AG04450 (cell line): Measurements from ENCODE around the gene FUOM. TPM values are rescaled to one million over a fixed set of nuclear protein-coding genes. Genes with fewer than 3 reads are reported as not detected.
A peak's percentile ranks its signal among the peaks of the same experiment; 100 is the strongest.

Source experiments
- CTCF ChIA-PET: fragments of 300-600, 350-600 bp; formaldehyde crosslinking; extraction: SDS; loops from one replicate; lab custom pipeline; 2022; ENCODE audit warnings: antibody characterized with exemption, inconsistent platforms; lab: Charles Lee
- POLR2A ChIA-PET: fragments of 350-600 bp; formaldehyde crosslinking; extraction: SDS; loops from one replicate; lab custom pipeline; 2021; ENCODE audit warnings: antibody characterized with exemption, inconsistent platforms; lab: Yijun Ruan, JAX
- DNase-seq: peaks from one replicate; pipeline ENCODE4 v3.0.0-alpha.2; 2011; ENCODE audit warnings: low read depth, low spot score
- H3K27ac ChIP-seq: one replicate; pipeline ENCODE4 v1.5.1; 2012; ENCODE audit warnings: low read depth, low read length, control low read depth
- H3K27me3 ChIP-seq: one replicate; pipeline ENCODE4 v1.6.0; 2012; ENCODE audit warnings: low read length; ENCODE audit not compliant: control insufficient read depth, insufficient read depth
- H3K4me3 ChIP-seq: 2 replicates; pipeline ENCODE4 v1.5.1; 2011; ENCODE audit warnings: mild to moderate bottlenecking, low read depth, low read length, control low read depth
- H3K9me3 ChIP-seq: 2 replicates; pipeline ENCODE4 v1.5.1; 2012; ENCODE audit warnings: low read length; ENCODE audit not compliant: control insufficient read depth, insufficient read depth
- CTCF ChIP-seq: IDR thresholded peaks from 2 replicates; pipeline ENCODE4 v1.5.1; 2011; ENCODE audit warnings: low read depth, low read length, control low read depth, inconsistent platforms
- polyA plus RNA-seq: library from polyadenylated mRNA; depleted of rRNA; stranded (reverse); fragments of >200 nt; gene quantifications from 2 replicates; pipeline ENCODE4 v1.2.3, GENCODE V29; 2011; rRNA removed
- small RNA-seq: library from RNA; depleted of rRNA; stranded (forward); fragments of <200 nt; gene quantifications from one replicate; pipeline ENCODE3, GENCODE V24; 2012; ENCODE audit warnings: low read depth; ENCODE audit not compliant: insufficient read length

FUOM gene
- polyA plus RNA-seq, 1 experiment, result 17.8 TPM

GRCh38 chr10:133307776-133308420 is 49.9 kb downstream of the FUOM start:
- peak overlapping the region; percentile 70 for H3K27ac ChIP-seq
- peak overlapping the region; percentile 82 for H3K4me3 ChIP-seq
- ChIA-PET CTCF (interaction anchor here (0.6 to 1.9 kb wide), 5 partner anchors 9 to 402 kb away, joined by 4 to 15 read pairs (median 7); no protein-coding TSS in a partner anchor), POLR2A (interaction anchor here (0.6 to 1.6 kb wide), 2 partner anchors 15 to 858 kb away, joined by 3 read pairs; no protein-coding TSS in a partner anchor)
- peaks cover 7% of the 10 kb centered on the region; the same call in 1 of the 2 replicates for H3K9me3 ChIP-seq
- peak; percentile 81 for TF ChIP-seq CTCF
- H3K27me3 ChIP-seq, result no peaks in the 10 kb centered on the region
- DNase-seq, result no peak

GRCh38 chr10:133306941-133307379 is 50.9 kb downstream of the FUOM start:
- no peak for TF ChIP-seq CTCF
- H3K4me3 ChIP-seq, result 0 out of 2 replicates have a peak overlapping the region, but pooled peaks have one; percentile 25
- H3K27ac ChIP-seq, result no peak overlapping the region
- H3K27me3 ChIP-seq, result no peaks in the 10 kb centered on the region
- DNase-seq, result no peak
- H3K9me3 ChIP-seq, result peaks cover 7% of the 10 kb centered on the region; the same call in 1 of the 2 replicates
- POLR2A ChIA-PET, result interaction anchor here (1.6 kb wide), 1 partner anchor 14 kb away, joined by 3 read pairs; no protein-coding TSS in a partner anchor
- CTCF ChIA-PET, result interaction anchor here (0.6 to 1.9 kb wide), 8 partner anchors 8 to 501 kb away, joined by 3 to 15 read pairs (median 4); no protein-coding TSS in a partner anchor

DNA sequence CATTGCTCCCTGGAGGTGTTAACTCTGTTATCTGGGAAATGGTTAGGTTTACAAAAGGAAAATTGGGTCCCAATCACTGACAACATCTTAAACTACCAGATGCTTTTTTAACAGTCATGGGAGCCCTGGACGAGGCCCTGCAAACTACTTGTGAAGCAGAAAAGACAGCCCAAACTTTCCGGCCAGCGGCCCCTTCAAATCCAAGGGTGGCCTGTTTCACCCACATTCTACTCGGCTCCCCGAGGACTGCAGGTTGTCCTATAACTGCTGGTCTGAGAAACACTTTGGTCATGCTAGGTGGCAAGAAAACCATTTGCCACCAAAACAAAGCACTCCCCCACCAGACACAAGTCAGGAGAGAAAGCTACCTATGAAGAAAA is 51.7 kb downstream of the FUOM start:
- no peak overlapping the region for H3K4me3 ChIP-seq
- no peaks in the 10 kb centered on the region for H3K27me3 ChIP-seq
- H3K27ac ChIP-seq, result no peak overlapping the region
- CTCF ChIA-PET, result interaction anchor here (1.3 to 1.5 kb wide), 2 partner anchors 21 to 23 kb away, joined by 3 read pairs; no protein-coding TSS in a partner anchor
- peaks cover 7% of the 10 kb centered on the region; the same call in 1 of the 2 replicates for H3K9me3 ChIP-seq
- DNase-seq, result no peak
- no peak for TF ChIP-seq CTCF
- POLR2A ChIA-PET, result no interaction called here

Small RNA genes lying within 50 kb of the gene (small RNA-seq; reads per million reads assigned to genes)
- gene AL360181.4 (not detected), gene BANF1P2 (not detected), gene MIR3944 (0.81 reads per million)

Other genes starting within 250 kb of the FUOM start
- gene KNDC1, start 197.8 kb downstream of the FUOM start, polyA plus RNA-seq, result 0.46 and 0.56 TPM in 2 replicates
- gene UTF1, start 127.8 kb downstream of the FUOM start, polyA plus RNA-seq, result not detected in 2 replicates
- gene VENTX, start 120.2 kb downstream of the FUOM start, polyA plus RNA-seq, result not detected in 2 replicates
- gene ADAM8, start 81.2 kb downstream of the FUOM start, polyA plus RNA-seq, result 0.25 and 0.36 TPM in 2 replicates
- 40.0 and 45.1 TPM in 2 replicates for gene TUBGCP2, start 49.1 kb downstream of the FUOM start, polyA plus RNA-seq
- 21.6 and 31.3 TPM in 2 replicates for gene ZNF511, start 49.1 kb downstream of the FUOM start, polyA plus RNA-seq
- gene CALY, start 21.1 kb downstream of the FUOM start, polyA plus RNA-seq, result 0.16 and 0.41 TPM in 2 replicates
- gene PRAP1, start 10.6 kb downstream of the FUOM start, polyA plus RNA-seq, result not detected in 2 replicates
- gene ECHS1, start 15.3 kb upstream of the FUOM start, polyA plus RNA-seq, result 56.6 and 60.9 TPM in 2 replicates
- gene PAOX, start 21.2 kb upstream of the FUOM start, polyA plus RNA-seq, result 3.0 and 3.1 TPM in 2 replicates
- gene MTG1, start 36.1 kb upstream of the FUOM start, polyA plus RNA-seq, result 36.1 and 40.2 TPM in 2 replicates
- 1.1 and 1.2 TPM in 2 replicates for gene SPRN, start 66.6 kb upstream of the FUOM start, polyA plus RNA-seq
- gene SCART1, start 95.9 kb upstream of the FUOM start, polyA plus RNA-seq, result 0.67 and 0.96 TPM in 2 replicates
- gene CYP2E1, start 169.3 kb upstream of the FUOM start, polyA plus RNA-seq, result 1.1 and 1.3 TPM in 2 replicates
- not detected in 2 replicates for gene SYCE1, start 207.6 kb upstream of the FUOM start, polyA plus RNA-seq